Measurements from ENCODE around the gene ABCD1. TPM values are rescaled to one million over a fixed set of nuclear protein-coding genes. Genes with fewer than 3 reads are reported as not detected.
A peak's percentile ranks its signal among the peaks of the same experiment; 100 is the strongest.
"Not testable (repeated sequence)": the region's sequence is repeated elsewhere in the genome, so short reads cannot be mapped to it uniquely, and the experiment has no call there.

The ABCD1 gene
- total RNA-seq, 2 donors from 2014 or later = 7.4 to 12.2 TPM

- Mint-ChIP-seq H3K4me3 (peak overlapping the region; percentile 75), H3K27ac (peak overlapping the region in 1 of 2 donors; percentile 60)
- no peak for ATAC-seq
Measured at GRCh38 chrX:153728095-153728494, 3.4 kb downstream of the ABCD1 start.

GRCh38 chrX:153728951-153729631 is 4.4 kb downstream of the ABCD1 start:
- H3K4me1 Mint-ChIP-seq (ENCODE audit: low read depth in 2 of 2) = peaks cover 16 to 27% of the 10 kb centered on the region in 2 donors
- ATAC-seq = no peak
- no peak overlapping the region for H3K4me3 Mint-ChIP-seq

More at GRCh38 chrX:153728095-153728494, 3.4 kb downstream of the ABCD1 start:
- peaks cover 16 to 27% of the 10 kb centered on the region in 2 donors for H3K4me1 Mint-ChIP-seq (ENCODE audit: low read depth in 2 of 2)
- peaks cover 15% of the 10 kb centered on the region for H3K36me3 Mint-ChIP-seq
- peaks cover 6% of the 10 kb centered on the region for H3K9me3 Mint-ChIP-seq
- DNase-seq (ENCODE audit: low spot score) = no peak
- H3K27me3 Mint-ChIP-seq = peaks cover 0 to 3% of the 10 kb centered on the region in 2 donors

GRCh38 chrX:153730115-153730514 is 5.5 kb downstream of the ABCD1 start:
- not testable (repeated sequence) for DNase-seq (ENCODE audit: low spot score); H3K4me3 Mint-ChIP-seq; H3K9me3 Mint-ChIP-seq; ATAC-seq; H3K27ac Mint-ChIP-seq; H3K27me3 Mint-ChIP-seq
- Mint-ChIP-seq H3K36me3 (peaks cover 18% of the 10 kb centered on the region), H3K4me1 (ENCODE audit: low read depth in 2 of 2) (peaks cover 20 to 31% of the 10 kb centered on the region in 2 donors)

More at GRCh38 chrX:153728951-153729631, 4.4 kb downstream of the ABCD1 start:
- Mint-ChIP-seq H3K27me3 (peaks cover 0 to 3% of the 10 kb centered on the region in 2 donors), H3K27ac (no peak overlapping the region), H3K36me3 (peaks cover 15% of the 10 kb centered on the region), H3K9me3 (peaks cover 6% of the 10 kb centered on the region)
- DNase-seq (ENCODE audit: low spot score) = no peak

GRCh38 chrX:153731117-153731844 is 6.6 kb downstream of the ABCD1 start:
- DNase-seq (ENCODE audit: low spot score) = no peak
- Mint-ChIP-seq H3K4me3 (peak overlapping the region; percentile 85), H3K4me1 (ENCODE audit: low read depth in 2 of 2) (peaks cover 26 to 38% of the 10 kb centered on the region in 2 donors), H3K27me3 (peaks cover 0 to 3% of the 10 kb centered on the region in 2 donors), H3K9me3 (peaks cover 6% of the 10 kb centered on the region), H3K27ac (peak overlapping the region; percentile 78 to 79), H3K36me3 (peaks cover 18% of the 10 kb centered on the region)
- peak; percentile 57 to 65 for ATAC-seq

GRCh38 chrX:153731845-153732215 is 7.2 kb downstream of the ABCD1 start:
- peaks cover 18% of the 10 kb centered on the region for H3K36me3 Mint-ChIP-seq
- peaks cover 0 to 3% of the 10 kb centered on the region in 2 donors for H3K27me3 Mint-ChIP-seq
- peaks cover 26 to 37% of the 10 kb centered on the region in 2 donors for H3K4me1 Mint-ChIP-seq (ENCODE audit: low read depth in 2 of 2)
- DNase-seq (ENCODE audit: low spot score) (no peak), ATAC-seq (no peak)
- peak overlapping the region; percentile 85 for H3K4me3 Mint-ChIP-seq
- peaks cover 6% of the 10 kb centered on the region for H3K9me3 Mint-ChIP-seq
- H3K27ac Mint-ChIP-seq = peak overlapping the region; percentile 78 to 79

GRCh38 chrX:153732401-153732800 is 7.7 kb downstream of the ABCD1 start:
- peak overlapping the region; percentile 78 to 79 for H3K27ac Mint-ChIP-seq
- DNase-seq (ENCODE audit: low spot score) (no peak), ATAC-seq (no peak)
- no peak overlapping the region for H3K4me3 Mint-ChIP-seq
- peaks cover 0 to 3% of the 10 kb centered on the region in 2 donors for H3K27me3 Mint-ChIP-seq
- H3K4me1 Mint-ChIP-seq (ENCODE audit: low read depth in 2 of 2) = peaks cover 26 to 33% of the 10 kb centered on the region in 2 donors
- peaks cover 18% of the 10 kb centered on the region for H3K36me3 Mint-ChIP-seq
- peaks cover 6% of the 10 kb centered on the region for H3K9me3 Mint-ChIP-seq

GRCh38 chrX:153733651-153734240 is 9.1 kb downstream of the ABCD1 start:
- H3K36me3 Mint-ChIP-seq = peaks cover 18% of the 10 kb centered on the region
- no peak for DNase-seq (ENCODE audit: low spot score)
- no peak overlapping the region for H3K27ac Mint-ChIP-seq
- peaks cover 6% of the 10 kb centered on the region for H3K9me3 Mint-ChIP-seq
- peaks cover 26 to 28% of the 10 kb centered on the region in 2 donors for H3K4me1 Mint-ChIP-seq (ENCODE audit: low read depth in 2 of 2)
- ATAC-seq = no peak
- no peak overlapping the region for H3K4me3 Mint-ChIP-seq
- H3K27me3 Mint-ChIP-seq = peaks cover 0 to 3% of the 10 kb centered on the region in 2 donors

GRCh38 chrX:153734871-153735270 is 10.2 kb downstream of the ABCD1 start:
- DNase-seq (ENCODE audit: low spot score) = no peak
- no peak for ATAC-seq
- Mint-ChIP-seq H3K9me3 (peaks cover 6% of the 10 kb centered on the region), H3K4me1 (ENCODE audit: low read depth in 2 of 2) (peaks cover 26 to 28% of the 10 kb centered on the region in 2 donors), H3K27me3 (peaks cover 0 to 3% of the 10 kb centered on the region in 2 donors), H3K36me3 (peaks cover 18% of the 10 kb centered on the region), H3K4me3 (peak overlapping the region; percentile 45), H3K27ac (no peak overlapping the region)

GRCh38 chrX:153735274-153735673 is 10.6 kb downstream of the ABCD1 start:
- H3K4me3 Mint-ChIP-seq = peak overlapping the region; percentile 45
- DNase-seq (ENCODE audit: low spot score) = no peak

GRCh38 chrX:153736071-153736820 is 11.6 kb downstream of the ABCD1 start:
- ATAC-seq = no peak

More at GRCh38 chrX:153735274-153735673, 10.6 kb downstream of the ABCD1 start:
- Mint-ChIP-seq H3K36me3 (peaks cover 18% of the 10 kb centered on the region), H3K27ac (no peak overlapping the region), H3K9me3 (peaks cover 6% of the 10 kb centered on the region), H3K27me3 (peaks cover 0 to 3% of the 10 kb centered on the region in 2 donors), H3K4me1 (ENCODE audit: low read depth in 2 of 2) (peaks cover 26 to 30% of the 10 kb centered on the region in 2 donors)
- peak; percentile 55 to 70 for ATAC-seq

GRCh38 chrX:153736871-153737441 is 12.3 kb downstream of the ABCD1 start:
- DNase-seq (ENCODE audit: low spot score) (no peak), ATAC-seq (no peak)
- peaks cover 0 to under 1% of the 10 kb centered on the region in 2 donors for H3K27me3 Mint-ChIP-seq
- H3K4me3 Mint-ChIP-seq = no peak overlapping the region
- no peaks in the 10 kb centered on the region for H3K9me3 Mint-ChIP-seq
- peaks cover 4% of the 10 kb centered on the region for H3K36me3 Mint-ChIP-seq
- H3K4me1 Mint-ChIP-seq (ENCODE audit: low read depth in 2 of 2) = peaks cover 11 to 16% of the 10 kb centered on the region in 2 donors
- H3K27ac Mint-ChIP-seq = no peak overlapping the region

More at GRCh38 chrX:153736071-153736820, 11.6 kb downstream of the ABCD1 start:
- H3K36me3 Mint-ChIP-seq = peaks cover 11% of the 10 kb centered on the region
- no peak for DNase-seq (ENCODE audit: low spot score)
- peaks cover 0 to 3% of the 10 kb centered on the region in 2 donors for H3K27me3 Mint-ChIP-seq
- H3K27ac Mint-ChIP-seq = no peak overlapping the region
- H3K9me3 Mint-ChIP-seq = peaks cover 6% of the 10 kb centered on the region
- peaks cover 18 to 23% of the 10 kb centered on the region in 2 donors for H3K4me1 Mint-ChIP-seq (ENCODE audit: low read depth in 2 of 2)
- no peak overlapping the region for H3K4me3 Mint-ChIP-seq

GRCh38 chrX:153738056-153738605 is 13.5 kb downstream of the ABCD1 start:
- peaks cover 4% of the 10 kb centered on the region for H3K36me3 Mint-ChIP-seq
- no peak overlapping the region for H3K27ac Mint-ChIP-seq
- peak in 1 of 2 donors; percentile 46 for ATAC-seq
- H3K4me3 Mint-ChIP-seq = no peak overlapping the region
- peaks cover 10 to 13% of the 10 kb centered on the region in 2 donors for H3K4me1 Mint-ChIP-seq (ENCODE audit: low read depth in 2 of 2)
- no peak for DNase-seq (ENCODE audit: low spot score)
- H3K9me3 Mint-ChIP-seq = no peaks in the 10 kb centered on the region
- no peaks in the 10 kb centered on the region for H3K27me3 Mint-ChIP-seq

Measured in natural killer cell treated with Interleukin-12 subunit alpha and Interleukin-12 subunit beta and Interleukin-15 and Interleukin-18, amount 100 ng/mL, for 72 hours (primary cell).